ENCODE data around the gene NLN.

Gene NLN

DNA sequence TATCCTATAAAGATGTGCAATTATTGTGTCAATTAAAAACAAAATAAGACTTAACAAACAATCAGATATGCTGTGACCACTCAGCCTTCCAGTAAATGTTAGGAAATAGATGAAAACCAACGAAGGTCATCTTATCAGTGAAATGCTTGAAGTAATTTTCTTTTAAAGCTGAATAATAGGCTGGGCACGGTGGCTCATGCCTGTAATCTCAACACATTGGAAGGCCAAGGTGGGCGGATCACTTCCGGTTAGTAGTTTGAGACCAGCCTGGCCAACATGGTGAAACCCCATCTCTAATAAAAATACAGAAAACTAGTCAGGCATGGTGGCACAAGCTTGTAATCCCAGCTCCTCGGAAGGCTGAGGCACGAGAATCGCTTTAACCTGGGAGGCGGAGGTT lies 31.2 kb downstream of the NLN start:
- TF ChIP-seq GATA3 (IDR thresholded peaks at IDR 0.05; ENCODE audit: low read depth, low read length) (no peak), GATA2 (IDR thresholded peaks at IDR 0.05; ENCODE audit: low read depth, low read length) (no peak)

DNA sequence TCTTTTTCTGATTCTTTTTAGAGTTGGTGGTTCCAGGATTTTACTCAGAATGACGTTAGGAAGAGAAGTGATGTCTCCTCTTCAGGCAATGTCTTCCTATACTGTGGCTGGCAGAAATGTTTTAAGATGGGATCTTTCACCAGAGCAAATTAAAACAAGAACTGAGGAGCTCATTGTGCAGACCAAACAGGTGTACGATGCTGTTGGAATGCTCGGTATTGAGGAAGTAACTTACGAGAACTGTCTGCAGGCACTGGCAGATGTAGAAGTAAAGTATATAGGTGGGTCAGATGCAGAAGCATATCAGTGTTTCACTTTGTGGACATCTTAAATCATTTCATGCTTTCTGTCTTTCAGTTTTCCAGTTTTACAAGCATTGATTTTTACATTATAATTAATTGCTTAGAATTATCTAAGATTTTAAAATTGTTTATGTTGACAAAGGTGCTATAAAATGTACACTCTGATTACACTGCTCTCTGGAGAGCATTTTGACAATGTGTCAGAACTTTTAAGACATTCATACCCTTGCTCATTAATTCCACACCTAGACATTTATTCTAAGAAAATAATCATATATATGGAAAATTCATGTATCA lies 36.6 kb downstream of the NLN start:
- no peak for TF ChIP-seq GATA2 (IDR thresholded peaks at IDR 0.05; ENCODE audit: low read depth, low read length)
- TF ChIP-seq GATA3 (IDR thresholded peaks at IDR 0.05; ENCODE audit: low read depth, low read length) = no peak

DNA sequence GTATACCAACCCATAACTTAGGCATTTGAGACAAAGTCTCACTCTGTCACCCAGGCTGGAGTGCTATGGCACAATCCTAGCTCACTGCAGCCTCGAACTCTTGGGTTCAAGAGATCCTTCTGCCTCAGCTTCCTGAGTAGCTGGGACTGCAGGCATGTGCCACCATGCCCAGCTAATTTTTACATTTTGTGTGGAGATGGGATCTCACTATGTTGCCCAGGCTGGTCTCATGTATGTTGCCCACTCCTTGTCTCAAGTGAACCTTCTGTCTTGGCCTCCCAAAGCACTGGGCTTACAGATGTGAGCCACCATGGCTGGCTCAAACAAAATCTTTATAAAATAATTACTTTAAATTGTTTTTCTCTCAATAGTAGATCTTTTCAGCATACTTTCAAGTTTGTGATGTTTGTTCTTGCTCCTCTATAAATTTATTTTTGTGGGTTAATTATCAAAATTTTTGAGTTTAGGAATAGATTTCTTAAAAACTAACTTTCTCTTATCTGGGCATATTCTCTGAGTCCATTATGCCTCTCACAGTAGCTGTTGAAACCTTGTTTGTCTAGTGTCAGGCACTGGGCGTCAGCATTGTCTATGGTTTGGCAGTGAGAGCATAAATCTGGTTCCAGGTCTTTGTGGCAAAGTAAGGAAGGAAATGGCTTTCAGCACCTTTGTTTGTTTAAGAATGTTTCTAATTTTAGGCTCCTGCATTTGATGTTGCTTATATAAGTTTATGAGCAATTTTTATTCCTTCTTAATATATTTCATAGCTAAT lies 38.7 kb downstream of the NLN start:
- TF ChIP-seq GATA2 (IDR thresholded peaks at IDR 0.05; ENCODE audit: low read depth, low read length) = no peak
- TF ChIP-seq GATA3 (IDR thresholded peaks at IDR 0.05; ENCODE audit: low read depth, low read length) = no peak

DNA sequence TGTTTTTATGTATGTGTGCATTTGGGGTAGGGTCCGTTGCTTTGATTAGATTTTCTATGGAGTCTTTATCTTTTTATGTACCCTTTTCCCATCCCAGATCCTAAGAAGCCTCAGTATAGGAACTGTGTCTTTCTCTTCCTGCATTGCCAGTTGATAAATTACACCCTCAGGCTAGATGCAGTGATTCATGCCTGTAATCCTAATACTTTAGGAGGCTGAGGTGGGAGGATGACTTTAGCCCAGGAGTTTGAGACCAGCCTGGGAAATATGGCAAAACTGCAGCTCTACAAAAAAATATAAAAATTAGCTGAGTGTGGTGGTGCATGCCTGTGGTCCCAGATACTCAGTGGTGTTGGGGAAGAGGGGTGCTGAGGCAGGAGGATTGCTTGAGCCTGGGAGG lies 40.2 kb downstream of the NLN start:
- TF ChIP-seq GATA2 (IDR thresholded peaks at IDR 0.05; ENCODE audit: low read depth, low read length) (no peak), GATA3 (IDR thresholded peaks at IDR 0.05; ENCODE audit: low read depth, low read length) (no peak)

DNA sequence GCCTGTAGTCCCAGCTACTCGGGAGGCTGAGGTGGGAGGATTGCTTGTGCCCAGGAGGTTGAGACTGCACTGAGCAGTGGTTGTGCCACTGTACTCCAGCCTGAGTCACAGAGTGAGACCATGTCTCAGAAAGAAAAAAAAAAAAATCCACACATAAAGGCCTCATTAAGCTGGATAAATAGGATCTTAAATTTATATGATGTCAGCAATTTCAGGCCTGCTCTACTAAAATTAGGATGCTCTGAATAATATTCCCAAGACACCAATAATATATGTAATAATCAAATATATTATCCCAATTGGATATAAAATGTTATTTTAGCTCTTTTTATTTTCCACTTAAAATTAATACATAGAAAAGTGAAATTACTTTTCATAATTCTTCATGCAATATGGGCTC lies 43.6 kb downstream of the NLN start:
- TF ChIP-seq GATA2 (IDR thresholded peaks at IDR 0.05; ENCODE audit: low read depth, low read length) = no peak
- TF ChIP-seq GATA3 (IDR thresholded peaks at IDR 0.05; ENCODE audit: low read depth, low read length) = no peak

DNA sequence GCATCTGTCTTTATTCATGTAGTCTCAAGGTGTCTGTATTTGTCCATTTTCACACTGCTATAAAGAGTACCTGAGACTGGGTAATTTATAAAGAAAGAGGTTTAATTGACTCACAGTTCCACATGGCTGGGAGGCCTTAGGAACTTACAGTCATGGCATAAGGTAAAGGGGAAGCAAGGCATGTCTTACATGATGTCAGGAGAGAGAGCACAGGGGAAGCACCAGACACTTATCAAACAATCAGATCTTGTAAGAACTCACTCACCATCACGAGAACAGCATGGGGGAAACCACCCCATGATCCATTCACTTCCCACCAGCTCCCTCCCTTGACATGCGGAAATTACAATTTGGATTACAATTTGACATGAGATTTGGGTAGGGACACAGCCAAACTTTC lies 44.2 kb downstream of the NLN start:
- no peak for TF ChIP-seq GATA3 (IDR thresholded peaks at IDR 0.05; ENCODE audit: low read depth, low read length)
- TF ChIP-seq GATA2 (IDR thresholded peaks at IDR 0.05; ENCODE audit: low read depth, low read length) = no peak

DNA sequence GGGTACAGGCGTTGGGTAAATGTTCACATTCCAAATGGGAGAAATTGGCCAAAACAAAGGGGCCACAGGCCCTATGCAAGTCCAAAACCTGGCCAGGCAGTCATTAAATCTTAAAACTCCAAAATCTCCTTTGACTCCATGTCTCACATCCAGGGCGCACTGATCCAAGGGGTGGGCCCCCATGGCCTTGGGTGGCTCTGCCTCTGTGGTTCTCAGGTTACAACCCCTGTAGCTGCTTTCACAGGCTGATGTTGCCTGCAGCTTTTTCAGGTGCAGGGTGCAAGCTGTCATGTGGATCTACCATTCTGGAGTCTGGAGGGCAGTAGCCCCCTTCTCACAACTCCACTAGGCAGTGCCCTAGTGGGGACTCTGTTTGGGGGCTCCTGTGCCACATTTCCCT lies 44.8 kb downstream of the NLN start:
- TF ChIP-seq GATA2 (IDR thresholded peaks at IDR 0.05; ENCODE audit: low read depth, low read length) (no peak), GATA3 (IDR thresholded peaks at IDR 0.05; ENCODE audit: low read depth, low read length) (no peak)

DNA sequence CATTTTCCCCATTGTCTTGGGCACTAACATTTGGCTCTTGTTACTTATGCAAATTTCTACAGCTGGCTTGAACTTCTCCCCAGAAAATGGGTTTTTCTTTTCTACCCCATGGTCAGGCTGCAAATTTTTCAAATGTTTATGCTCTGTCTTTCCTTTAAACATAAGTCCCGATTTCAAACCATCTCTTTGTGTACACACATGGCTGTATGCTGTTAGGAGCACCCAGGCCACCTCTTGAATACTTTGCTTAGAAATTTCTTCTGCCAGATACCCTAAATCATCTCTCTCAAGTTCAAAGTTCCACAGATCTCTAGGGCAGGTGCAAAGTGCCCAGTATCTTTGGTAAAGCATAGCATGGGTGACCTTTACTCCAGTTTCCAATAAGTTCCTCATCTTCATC lies 45.6 kb downstream of the NLN start:
- no peak for TF ChIP-seq GATA3 (IDR thresholded peaks at IDR 0.05; ENCODE audit: low read depth, low read length)
- TF ChIP-seq GATA2 (IDR thresholded peaks at IDR 0.05; ENCODE audit: low read depth, low read length) = no peak

DNA sequence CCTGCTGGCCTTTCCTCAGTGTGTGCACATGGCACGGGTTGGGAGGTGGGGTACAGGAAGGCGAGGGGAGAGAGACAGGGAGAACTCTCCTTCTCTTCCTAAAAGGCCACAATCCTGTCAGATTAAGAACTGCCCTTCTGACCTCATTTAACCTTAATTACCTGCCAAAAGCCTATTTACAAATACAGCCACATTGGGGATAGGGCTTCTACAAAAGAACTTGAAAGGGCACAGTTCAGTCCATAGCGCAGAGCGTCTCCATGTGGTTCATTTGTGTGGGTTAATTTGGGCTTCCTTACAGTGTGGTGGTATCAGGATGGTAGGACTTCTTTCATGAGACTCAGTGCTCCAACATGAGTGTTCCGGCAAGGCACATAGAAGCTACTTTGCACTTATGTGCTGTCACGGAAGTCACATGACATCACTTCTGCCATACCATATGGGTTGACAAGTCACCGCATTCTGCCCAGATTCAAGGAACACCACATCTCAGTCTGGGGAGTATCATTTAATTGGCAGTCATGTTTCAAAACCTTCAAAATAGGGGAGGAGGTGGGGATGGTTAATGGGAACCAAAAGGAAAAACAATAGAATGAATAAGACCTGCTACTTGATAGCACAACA lies 46.8 kb downstream of the NLN start:
- no peak for TF ChIP-seq GATA2 (IDR thresholded peaks at IDR 0.05; ENCODE audit: low read depth, low read length)
- no peak for TF ChIP-seq GATA3 (IDR thresholded peaks at IDR 0.05; ENCODE audit: low read depth, low read length)

DNA sequence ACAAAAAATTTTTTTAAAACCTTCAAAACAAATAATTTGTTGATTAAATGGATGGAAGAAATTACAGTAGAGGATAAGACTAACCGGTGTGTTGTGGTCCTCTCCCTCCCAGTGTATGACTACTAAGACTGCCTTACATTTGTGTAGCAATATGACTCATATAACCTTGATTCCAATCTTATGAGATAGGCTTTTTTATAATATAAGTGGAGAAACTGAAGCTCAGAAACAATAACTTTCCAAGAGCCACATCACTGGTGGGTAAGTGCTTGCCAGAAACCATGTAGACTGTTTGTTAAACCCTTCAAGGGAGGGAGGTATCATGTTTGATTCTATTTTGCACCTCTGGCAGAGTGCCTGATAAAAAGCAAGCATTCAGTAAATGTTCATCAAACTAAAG lies 47.5 kb downstream of the NLN start:
- TF ChIP-seq GATA3 (IDR thresholded peaks at IDR 0.05; ENCODE audit: low read depth, low read length) (no peak), GATA2 (IDR thresholded peaks at IDR 0.05; ENCODE audit: low read depth, low read length) (no peak)

DNA sequence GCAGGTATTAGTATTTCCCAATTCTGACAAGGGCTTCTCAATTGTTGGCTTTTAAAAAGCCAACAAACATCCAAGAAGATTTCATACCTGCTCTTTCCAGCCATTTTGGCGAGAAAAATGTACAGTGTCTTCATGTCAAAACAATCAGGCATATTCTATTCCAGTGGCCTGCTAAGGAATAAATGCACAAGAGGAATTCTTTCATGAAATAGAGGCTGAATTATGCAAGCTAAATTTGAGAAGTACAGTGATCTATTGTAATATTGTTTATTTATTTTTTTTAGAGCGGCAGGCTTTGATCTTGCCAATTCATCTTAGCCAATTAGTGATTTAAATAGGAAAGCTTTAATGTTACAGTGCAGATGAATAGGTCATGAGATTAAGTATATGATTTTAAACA lies 49.3 kb downstream of the NLN start:
- TF ChIP-seq GATA3 (IDR thresholded peaks at IDR 0.05; ENCODE audit: low read depth, low read length) (no peak), GATA2 (IDR thresholded peaks at IDR 0.05; ENCODE audit: low read depth, low read length) (no peak)

DNA sequence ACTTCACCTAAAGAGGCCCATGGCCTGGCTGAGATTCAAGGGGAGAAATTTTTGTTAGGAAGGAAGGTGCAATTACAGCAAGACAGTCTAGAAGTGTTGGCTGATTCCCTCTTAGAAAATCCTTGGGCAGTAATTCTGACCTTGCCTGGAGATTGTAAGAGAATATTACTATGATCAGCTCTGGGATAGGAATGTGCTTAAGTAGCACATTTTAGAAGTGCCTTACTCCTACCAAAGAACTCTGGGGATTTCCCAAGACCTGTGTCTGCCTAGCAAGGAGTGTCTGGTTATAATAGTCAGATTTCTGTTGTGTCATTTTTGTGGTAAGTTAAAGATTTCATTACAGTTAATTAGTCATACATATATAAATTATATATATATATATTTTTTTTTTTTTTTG lies 52.3 kb downstream of the NLN start:
- TF ChIP-seq GATA3 (IDR thresholded peaks at IDR 0.05; ENCODE audit: low read depth, low read length) (no peak), GATA2 (IDR thresholded peaks at IDR 0.05; ENCODE audit: low read depth, low read length) (no peak)

DNA sequence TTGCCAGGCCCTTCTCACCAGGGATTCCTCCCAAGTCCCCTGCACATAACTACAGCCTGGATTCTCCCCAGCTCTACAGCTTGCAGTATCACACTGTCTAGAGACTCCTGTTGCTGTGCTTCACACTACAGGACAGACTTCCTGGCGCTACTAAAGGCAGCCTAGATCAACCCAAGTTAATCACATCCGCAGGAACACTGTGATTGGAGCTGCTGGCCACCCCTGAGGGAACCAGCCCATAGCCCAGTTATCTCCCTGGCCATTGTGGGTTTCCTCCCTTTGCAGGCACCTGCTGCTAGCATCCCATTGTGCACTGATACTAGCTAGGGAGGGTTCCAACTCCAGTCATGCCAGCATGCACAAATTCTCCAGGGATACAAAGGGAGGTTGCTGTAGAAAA lies 53.5 kb downstream of the NLN start:
- TF ChIP-seq GATA2 (IDR thresholded peaks at IDR 0.05; ENCODE audit: low read depth, low read length) (no peak), GATA3 (IDR thresholded peaks at IDR 0.05; ENCODE audit: low read depth, low read length) (no peak)

DNA sequence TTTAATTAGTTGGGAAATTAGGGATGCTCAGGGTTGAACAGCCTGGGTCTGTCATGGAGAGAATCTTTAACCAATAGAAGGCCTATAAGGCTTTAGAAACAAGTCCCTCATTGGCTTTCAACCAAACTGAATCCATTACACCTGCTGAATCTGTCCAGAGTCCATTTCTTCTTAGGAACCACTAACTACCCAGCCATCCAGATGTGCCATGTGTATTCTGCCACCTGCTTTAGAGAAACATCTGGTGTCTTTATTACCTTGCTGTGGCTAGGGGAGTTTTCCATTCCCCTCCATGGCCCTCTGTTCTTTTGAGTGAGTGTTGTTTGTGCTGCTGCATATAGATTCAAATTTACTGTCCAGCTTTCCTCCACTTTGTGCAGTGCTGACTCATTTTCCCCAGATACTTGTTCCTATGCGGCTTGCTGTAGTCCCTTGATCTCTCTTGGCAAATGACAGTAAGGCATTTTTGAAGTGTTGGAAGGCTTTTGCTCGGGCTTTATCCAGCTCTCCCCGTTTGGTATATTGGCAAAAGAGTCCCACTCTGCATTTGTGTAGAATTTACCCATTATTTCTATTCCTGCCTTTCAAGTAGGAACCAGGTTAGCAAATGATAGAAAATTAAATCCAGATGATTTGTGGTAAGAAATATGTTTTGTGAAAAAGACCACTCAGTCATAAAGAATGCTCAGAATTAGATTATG lies 54.6 kb downstream of the NLN start:
- TF ChIP-seq GATA2 (IDR thresholded peaks at IDR 0.05; ENCODE audit: low read depth, low read length) (no peak), GATA3 (IDR thresholded peaks at IDR 0.05; ENCODE audit: low read depth, low read length) (no peak)
